HG03457 (cell line): ENCODE data around the gene STX11.
"Not testable (repeated sequence)": the region's sequence is repeated elsewhere in the genome, so short reads cannot be mapped to it uniquely, and the experiment has no call there.

Experiments used
- ATAC-seq: cut with Tn5 transposase; IDR thresholded peaks from one replicate; pipeline ENCODE4 v1.9.1; 2021; ENCODE audit warnings: moderate number of reproducible peaks; ENCODE audit not compliant: unreplicated experiment

The STX11 gene

DNA sequence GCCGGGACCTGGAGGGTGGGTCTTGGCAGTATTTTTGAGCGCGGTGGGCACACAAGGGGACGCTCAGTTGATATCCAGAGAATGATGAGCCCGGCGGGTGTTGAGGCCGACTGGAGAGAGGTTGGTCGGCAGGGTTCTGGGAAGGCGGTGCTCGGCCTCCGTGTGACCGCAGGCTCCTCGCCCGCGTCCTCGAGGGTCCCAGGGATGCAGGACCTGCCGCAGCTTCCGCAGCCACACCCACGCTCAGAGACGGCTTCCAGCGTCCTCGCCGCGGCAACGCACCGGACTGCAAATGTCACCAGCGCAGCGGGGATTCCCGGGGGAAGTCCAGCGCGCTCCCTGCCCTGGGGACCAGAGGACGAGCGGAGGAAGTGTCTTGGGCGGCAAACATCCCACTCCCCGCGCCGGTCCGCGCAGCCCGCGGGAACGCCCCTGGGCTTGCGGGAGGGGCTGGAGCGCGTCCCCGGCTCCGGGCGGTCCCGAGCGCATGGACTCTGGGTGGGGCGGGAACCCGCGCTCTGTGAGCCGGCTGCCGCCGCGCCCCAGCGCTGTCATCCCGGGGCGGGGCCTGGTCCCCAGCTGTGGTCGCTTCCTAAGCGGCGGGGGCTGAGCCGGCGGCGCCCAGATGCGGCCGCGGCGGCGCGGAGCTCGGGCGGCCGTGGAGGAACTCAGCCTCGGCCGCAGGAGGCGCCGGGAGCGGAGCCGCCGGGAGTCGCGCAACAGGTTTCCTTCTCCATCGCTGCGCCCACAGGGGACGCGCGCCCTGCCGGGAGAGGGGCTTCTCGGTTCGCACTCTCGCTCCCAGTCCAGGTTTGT, at the start of gene STX11:
STX11 (plus strand) TSS at position 624 of the 816 bp plus-strand sequence. CDS start 36,111 bp downstream, outside the sequence.
- ATAC-seq = peak; percentile 51

DNA sequence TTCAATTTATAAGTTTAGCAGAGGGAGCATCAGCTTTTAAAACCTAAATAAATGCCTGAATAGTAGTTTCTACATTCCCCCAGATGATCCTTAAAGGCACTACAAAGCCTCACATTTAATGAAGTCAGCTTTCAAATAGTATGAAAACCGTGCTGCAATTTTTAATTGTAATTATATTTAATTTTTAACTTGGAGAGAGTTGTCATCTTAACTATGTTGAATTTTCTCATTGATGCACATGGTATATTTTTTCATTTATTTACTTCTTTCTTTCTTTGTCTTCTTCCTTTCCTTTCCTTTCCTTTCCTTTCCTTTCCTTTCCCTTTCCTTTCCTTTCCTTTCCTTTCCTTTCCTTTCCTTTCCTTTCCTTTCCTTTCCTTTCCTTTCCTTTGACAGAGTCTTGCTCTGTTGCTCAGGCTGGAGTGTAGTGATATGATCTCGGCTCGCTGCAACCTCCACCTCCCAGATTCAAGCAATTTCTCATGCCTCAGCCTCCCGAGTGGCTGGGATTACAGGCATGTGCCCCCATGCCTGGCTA, 47.2 kb upstream of the STX11 start:
- ATAC-seq = no peak

DNA sequence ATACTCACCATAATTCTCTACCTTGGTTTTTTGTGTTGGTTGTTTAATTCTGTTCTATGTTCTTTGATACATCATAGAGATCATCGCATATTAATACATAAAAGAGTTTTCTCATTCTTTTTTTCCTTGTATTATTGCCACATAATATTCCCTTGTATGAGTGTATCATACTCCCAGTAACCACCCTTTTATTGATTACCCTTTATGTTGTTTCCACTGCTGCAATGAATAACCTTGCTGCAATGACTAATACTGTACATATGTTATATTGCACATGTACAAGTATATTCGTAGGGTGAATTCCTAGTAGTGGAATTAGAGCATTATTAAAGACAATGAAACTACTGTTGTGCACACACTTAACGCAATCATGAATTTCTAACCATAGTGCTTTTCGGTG, 45.8 kb upstream of the STX11 start:
- ATAC-seq = no peak

DNA sequence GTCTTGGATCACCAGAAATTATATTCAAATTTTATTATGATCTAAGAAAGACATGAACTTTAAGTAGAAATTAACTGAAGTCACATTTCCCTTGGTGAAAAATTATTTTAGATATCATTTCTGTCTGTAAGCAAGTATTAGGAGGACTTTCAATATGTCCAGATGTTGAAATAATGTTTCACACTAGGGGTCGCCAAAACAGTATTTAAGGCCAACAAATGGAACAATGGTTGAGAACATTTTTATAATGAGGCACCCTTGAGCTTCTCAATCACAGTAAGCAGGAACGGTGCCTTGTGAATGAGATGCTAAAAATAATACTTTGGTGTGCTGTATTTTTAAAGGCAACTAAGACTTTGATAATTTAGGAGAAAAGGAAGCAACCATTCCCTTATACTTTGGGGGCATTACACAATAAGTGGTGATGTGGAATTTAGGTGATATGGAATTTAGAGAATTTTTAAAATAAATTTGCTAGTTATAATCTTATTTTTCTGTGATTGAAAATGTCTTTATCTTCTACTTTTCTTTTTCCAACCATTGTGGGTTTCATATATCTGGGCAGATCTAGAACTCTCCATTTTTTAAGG, 45.3 kb upstream of the STX11 start:
- ATAC-seq = no peak

DNA sequence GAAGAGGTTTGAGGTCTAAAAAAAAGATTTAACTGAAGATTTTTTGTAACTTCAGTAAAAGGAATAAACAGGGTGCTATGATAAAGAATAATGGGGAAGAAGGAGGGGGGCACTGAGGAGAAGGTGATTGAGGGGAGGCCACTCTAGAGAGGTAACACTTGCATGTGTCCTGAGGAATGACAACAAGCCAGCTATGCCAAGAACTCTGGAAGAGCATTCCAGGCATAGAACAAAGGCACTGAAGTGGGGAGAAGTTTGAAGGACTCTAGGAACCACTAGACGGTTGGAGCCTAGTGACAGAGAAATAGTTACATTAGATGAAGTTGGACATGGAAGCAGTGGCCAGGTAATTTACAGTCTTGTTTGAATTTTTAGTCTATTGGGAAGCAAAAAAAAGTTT, 44.1 kb upstream of the STX11 start:
- ATAC-seq = no peak

DNA sequence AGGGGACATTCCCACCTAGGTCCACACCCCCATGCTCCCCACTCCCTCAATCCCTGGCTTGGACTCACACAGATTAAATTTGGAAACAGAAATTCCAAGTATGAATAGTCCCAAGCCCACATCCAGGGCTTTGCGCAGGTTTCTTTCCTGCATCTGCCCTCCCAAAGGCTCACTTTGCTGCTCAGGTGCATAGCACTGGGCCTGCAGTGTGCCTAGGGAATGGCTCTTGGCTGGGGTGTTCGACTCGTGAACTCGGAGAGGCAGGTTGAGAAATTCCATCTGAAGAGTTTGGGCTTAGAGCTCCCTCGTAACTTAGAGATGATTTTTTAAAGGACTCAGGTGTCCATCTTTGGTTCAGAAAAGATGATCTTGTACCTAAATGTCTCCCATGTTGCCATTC, 40.1 kb upstream of the STX11 start:
- ATAC-seq = no peak

DNA sequence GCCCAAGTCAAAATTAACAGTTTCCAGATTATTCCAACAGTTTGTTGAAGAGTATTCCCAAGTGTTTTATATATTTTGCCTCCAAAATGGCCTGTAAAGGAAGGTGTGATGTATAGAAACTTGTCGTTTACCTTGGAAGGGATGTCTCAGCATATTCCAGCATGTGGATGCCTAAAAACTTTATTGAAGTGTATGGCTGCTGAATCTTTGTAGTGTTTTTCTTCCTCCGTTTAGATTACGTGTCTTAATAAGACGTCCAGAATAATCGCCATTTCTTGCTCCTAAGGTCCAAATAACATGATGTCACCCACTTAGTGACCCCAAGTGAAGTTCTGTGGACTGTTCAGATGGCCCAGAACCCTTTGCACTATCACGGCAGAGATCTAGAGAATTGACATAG, 37.0 kb upstream of the STX11 start:
- no peak for ATAC-seq

DNA sequence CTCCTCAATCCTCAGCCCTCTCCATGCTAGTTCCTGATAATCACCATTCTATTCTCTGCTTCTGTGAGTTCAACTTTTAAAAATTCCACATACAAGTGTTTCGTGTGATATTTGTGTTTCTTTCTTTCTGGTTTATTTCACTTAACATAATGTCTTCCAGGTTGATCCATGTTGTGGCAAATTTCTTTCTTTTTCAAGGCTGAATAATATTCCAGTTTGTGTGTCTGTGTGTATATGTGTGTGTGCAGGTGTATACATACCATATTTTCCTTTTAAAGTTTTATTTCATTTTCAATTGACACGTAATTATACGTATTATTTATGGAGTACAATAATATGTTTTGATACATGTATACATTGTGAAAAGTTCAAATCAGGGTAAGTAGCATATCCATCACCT, 35.1 kb upstream of the STX11 start:
- ATAC-seq = no peak

DNA sequence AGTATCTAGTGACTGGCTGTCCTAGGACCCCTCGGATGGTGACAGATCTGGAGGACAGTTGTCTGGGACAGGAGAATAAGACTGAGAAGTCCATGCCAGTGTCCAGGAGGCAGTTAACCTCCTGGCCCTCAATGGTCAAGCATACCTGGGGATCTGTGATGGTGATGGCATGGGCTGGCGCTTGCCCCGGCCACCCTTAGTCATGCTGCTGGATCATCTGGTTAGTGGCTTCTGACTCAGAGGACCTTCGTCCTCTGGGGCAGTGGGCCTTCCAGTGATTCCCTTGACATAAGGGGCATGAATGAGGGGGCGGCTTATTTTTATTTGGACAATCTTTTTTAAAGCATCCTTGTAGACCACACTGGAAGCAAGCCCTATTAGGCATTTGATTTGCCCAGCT, 30.9 kb upstream of the STX11 start:
- no peak for ATAC-seq

DNA sequence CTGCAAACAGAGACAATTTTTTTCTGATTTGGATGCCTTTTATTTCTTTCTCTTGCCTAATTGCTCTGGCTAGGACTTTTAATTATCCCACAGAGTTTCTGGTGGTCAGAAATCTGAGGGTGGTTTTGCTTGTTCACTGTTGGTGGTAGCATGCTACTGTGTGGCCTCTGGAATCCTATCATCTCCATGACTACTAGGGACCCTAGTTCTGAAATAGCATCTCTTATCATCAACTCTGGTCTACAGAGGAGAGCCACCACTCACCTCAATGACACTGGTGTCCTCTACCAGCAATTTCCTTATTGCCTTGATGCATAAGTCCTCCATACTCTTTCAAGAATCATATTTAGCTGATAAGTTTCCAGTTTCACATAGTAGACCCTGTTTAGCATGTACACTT, 27.5 kb upstream of the STX11 start:
- ATAC-seq = no peak

DNA sequence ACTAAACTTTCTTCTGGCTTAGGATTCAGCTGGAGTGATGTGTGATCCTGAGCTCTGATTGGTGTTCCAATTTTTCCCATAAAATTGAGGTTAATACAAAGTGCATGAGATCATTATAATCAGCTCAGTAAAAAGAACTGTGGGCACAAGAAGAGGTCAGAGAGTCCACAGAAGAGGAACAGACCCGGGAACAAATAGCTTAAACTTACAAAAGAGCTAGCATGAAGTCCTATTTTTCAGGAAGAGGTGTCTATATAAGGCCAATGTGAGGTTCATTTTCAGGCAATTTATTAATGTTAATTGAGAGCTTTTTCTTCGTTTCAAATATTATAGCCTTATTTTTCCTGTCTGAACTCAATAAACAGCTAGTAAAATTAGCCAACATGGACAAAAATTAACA, 26.9 kb upstream of the STX11 start:
- ATAC-seq = no peak

DNA sequence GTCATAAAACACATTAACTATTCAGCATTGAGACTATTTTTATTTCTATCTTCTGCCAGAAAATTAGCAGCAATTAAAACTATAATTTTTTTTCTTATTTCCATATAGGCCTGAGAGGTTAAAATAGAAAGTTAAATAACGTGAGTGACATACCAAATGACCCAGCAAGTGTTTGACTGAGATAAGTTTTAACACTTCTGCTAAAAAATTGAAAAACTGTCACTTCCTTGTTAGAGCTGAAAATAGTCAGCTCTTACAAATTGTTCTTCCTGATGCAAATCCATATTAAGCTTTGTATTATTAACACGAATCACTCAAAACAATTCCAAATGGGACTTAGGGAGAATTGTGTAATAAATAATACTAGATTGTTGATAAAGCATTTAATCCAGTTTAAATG, 26.5 kb upstream of the STX11 start:
- no peak for ATAC-seq

DNA sequence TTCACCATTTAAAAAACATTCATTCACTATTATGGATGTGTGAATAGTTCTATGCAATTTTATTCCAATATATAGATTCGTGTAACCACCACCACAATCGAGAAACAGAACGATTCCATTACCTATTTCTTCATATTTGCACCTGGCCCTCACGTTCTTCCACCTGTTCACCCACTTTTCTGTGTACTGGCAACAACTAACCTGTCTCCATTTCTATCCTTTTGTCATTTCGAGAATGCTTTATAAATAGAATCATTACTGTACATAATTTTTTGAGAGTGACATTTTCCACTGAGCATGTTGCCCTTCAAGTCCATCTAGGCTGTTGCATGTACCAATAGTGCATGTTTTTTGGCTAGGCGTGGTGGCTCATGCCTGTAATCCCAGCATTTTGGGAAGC, 23.2 kb upstream of the STX11 start:
- ATAC-seq = no peak

DNA sequence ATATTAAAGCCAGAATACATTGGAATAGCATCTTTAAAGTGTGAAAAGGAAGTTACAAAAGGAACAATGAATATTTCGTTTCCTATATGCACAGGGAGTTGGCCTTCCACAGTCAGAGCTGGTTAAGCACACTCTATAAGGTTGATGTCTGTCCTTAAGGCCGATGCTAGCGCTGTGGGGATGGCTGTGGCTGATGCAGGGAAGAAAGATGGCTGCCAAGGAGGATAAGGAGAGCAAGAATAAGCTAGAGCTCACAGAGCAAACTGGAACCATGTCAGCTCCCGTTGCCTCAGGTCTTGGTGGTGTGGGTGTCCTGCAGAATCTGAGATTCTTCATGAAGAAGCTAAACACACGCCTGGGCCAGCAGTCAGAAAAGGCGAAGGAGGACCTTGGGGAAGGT, 20.8 kb upstream of the STX11 start:
- ATAC-seq = no peak

DNA sequence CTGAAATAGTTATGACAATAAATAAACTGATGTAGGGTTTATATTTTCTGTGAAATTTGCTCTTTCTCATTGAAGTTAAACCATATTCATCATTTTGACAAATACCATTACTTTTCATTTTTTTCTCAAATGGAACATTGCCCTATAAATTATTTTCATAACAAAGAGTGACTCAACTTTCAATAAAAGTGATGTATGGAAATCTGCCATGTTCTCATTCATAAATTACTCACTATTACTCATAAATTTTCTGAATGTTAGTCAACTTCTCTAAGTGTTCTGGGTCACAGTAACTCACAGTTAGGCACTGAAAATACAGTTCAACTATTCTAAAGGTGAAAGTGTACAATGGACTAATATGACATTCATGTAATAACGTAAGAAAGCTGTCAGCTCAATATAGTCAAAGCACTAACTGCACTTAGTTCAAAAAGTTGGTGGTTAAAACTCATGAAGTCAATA, 19.0 kb upstream of the STX11 start:
- ATAC-seq = no peak

DNA sequence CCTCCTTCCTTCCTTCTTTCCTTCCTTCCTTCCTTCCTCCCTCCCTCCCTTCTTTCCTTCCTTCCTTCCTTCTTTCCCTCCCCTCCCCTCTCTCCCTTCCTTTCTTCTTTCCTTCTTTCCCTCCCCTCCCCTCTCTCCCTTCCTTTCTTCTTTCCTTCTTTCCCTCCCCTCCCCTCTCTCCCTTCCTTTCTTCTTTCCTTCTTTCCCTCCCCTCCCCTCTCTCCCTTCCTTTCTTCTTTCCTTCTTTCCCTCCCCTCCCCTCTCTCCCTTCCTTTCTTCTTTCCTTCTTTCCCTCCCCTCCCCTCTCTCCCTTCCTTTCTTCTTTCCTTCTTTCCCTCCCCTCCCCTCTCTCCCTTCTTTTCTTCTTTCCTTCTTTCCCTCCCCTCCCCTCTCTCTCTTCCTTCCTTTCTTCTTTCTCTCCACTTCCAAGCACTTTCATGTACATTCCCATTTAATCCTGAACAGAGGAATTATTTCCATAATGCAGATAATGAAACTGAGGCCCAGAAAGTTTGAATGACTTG, 18.1 kb upstream of the STX11 start:
- not testable (repeated sequence) for ATAC-seq

DNA sequence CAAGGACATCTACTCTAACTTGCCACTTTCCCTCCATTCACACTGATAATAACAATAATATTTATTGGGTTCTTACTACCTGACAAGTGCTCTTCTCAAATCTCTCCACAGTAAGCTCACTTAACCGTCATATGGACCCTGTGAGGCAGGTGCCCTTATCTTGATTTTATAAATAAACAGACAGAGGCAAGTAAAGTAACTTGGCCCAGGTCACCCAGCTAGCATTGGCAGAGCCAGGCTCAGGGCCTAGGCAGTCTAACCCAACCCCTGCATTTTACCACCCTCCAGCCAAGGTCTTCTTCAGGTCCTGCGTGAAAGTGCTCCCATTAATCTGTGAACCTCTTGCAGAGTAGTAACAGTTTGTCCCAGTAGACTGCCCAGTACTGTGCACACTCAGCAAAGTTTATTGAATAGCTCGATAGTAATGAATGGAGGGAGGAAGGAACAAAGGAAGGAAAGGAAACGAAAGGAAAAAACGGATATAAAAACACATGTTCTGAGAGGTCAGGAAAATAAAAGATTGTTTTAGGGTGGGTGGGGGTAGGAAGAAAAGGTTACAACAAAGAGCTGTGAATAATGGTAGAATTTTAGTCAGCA, 17.0 kb upstream of the STX11 start:
- ATAC-seq = no peak

DNA sequence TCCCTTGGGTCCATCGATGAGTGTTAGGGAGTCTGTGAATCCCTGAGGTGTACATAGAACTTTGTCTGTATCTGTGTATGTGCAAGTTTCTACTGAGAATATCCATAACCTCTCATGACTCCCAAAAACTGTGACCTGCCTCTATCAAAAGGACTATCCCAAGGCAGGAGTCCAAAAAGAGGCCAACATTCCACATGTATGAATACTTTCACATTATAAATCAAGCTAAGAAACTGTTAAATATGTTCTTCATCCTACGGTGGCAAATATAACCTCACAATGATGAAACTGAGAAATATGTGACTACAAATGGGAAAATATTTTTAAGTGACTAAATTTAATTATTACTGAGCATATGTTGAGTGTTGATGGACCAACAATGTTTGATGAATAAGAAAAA, 16.1 kb upstream of the STX11 start:
- ATAC-seq = no peak

DNA sequence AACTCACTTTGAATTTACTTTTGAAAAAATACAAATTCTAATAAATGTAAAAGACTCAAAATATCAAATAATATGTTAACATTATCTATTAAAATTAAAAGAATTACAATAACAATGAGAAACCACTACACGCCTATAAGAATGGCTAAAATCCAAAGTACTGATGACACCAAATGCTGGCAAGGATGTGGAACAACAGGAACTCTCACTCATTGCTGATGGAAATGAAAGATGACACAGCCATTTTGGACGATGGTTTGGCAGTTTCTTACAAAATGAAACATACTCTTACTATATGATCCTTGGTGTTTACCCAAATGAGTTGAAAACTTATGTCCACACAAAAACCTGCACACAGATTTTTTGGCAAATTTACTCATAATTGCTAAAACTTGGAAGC, 15.6 kb upstream of the STX11 start:
- ATAC-seq = no peak

DNA sequence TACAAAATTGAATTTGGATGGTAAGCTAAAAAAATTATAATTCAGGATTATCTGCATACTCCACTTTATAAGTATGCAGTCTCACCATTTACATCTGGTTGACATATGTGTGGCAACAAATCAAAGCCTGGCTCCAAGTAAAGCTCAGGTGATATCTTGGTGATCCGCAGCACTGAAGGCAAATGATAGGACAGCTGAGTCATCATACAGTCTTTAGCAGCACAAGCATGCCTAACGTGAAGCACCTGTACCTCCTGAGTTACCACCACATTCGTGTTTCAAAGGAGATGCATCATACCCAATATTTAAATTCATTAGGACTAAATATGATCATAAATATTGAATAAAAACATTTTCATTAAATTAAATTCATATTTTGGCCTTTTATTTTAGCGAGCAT, 11.8 kb upstream of the STX11 start:
- no peak for ATAC-seq

DNA sequence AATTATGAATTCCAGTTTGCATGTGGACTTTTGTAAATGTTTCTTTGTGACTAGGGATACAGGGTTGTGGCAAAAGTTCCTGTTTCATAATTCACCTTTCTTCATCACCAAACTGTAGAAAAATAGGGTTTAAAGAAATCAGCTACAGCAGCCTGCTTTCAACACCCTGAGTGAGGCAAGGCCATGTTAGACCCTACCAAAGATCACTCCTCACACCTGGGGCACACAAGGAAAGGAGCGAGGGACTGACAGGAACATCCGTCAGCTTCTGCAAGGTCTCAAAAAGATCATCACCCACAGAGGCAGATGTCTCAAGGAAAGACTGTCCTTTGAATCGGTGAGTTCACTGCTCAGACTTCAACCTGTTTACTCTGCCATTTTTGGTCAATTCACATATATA, 10.5 kb upstream of the STX11 start:
- ATAC-seq = no peak

DNA sequence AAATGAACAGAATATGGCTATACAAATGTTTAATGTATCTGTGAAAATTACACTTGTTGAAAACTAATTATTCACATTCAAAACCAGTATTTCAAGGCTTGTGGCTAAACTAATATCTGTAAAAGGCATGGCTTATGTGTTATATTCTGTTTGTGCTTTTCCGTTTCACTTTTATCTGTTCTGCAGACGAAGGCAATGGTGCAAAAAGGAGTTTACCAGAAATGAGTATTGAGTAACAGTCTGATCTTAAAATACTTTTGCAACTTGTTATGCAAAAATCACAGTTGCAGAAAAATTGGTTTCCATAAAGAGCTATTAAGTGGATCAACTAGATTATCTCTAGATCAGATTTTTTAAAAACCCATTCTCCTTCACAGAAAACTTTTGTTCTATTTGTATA, 9.4 kb upstream of the STX11 start:
- peak; percentile 58 for ATAC-seq
